Measurements from ENCODE around the gene TCF7L1.

TCF7L1 gene

GRCh38 chr2:85215081-85215447 lies 81.9 kb downstream of the TCF7L1 start:
- no peaks in the 10 kb centered on the region for H3K36me3 ChIP-seq
- H3K4me3 ChIP-seq (ENCODE audit: low read depth in 1 of 2, low read length in 1 of 2): no peak overlapping the region
- TF ChIP-seq CTCF (IDR thresholded peaks at IDR 0.05): no peak
- H3K4me1 ChIP-seq (ENCODE audit: control insufficient read depth in 1 of 2, insufficient read depth in 1 of 2, low read depth in 1 of 2, low read length in 1 of 2): no peaks in the 10 kb centered on the region
- peaks cover 59% of the 10 kb centered on the region for H3K27me3 ChIP-seq
- no peaks in the 10 kb centered on the region for H3K9me3 ChIP-seq
- H3K27ac ChIP-seq: no peak overlapping the region

GRCh38 chr2:85215448-85216401 lies 82.5 kb downstream of the TCF7L1 start:
- H3K36me3 ChIP-seq: no peaks in the 10 kb centered on the region
- no peak for TF ChIP-seq CTCF (IDR thresholded peaks at IDR 0.05)
- no peak overlapping the region for H3K27ac ChIP-seq
- H3K9me3 ChIP-seq: no peaks in the 10 kb centered on the region
- H3K4me3 ChIP-seq (ENCODE audit: low read depth in 1 of 2, low read length in 1 of 2): no peak overlapping the region
- H3K4me1 ChIP-seq (ENCODE audit: control insufficient read depth in 1 of 2, insufficient read depth in 1 of 2, low read depth in 1 of 2, low read length in 1 of 2): no peaks in the 10 kb centered on the region
- H3K27me3 ChIP-seq: peaks cover 63% of the 10 kb centered on the region

GRCh38 chr2:85216927-85217326 lies 83.7 kb downstream of the TCF7L1 start:
- peaks cover 63% of the 10 kb centered on the region for H3K27me3 ChIP-seq
- H3K36me3 ChIP-seq: no peaks in the 10 kb centered on the region
- no peak overlapping the region for H3K27ac ChIP-seq
- no peaks in the 10 kb centered on the region for H3K4me1 ChIP-seq (ENCODE audit: control insufficient read depth in 1 of 2, insufficient read depth in 1 of 2, low read depth in 1 of 2, low read length in 1 of 2)
- H3K9me3 ChIP-seq: no peaks in the 10 kb centered on the region
- no peak overlapping the region for H3K4me3 ChIP-seq (ENCODE audit: low read depth in 1 of 2, low read length in 1 of 2)
- TF ChIP-seq CTCF (IDR thresholded peaks at IDR 0.05): no peak

- H3K4me3 ChIP-seq (ENCODE audit: low read depth in 1 of 2, low read length in 1 of 2): no peak overlapping the region
- peaks cover 32% of the 10 kb centered on the region for H3K27me3 ChIP-seq
- no peaks in the 10 kb centered on the region for H3K9me3 ChIP-seq
- no peak overlapping the region for H3K27ac ChIP-seq
- no peaks in the 10 kb centered on the region for H3K4me1 ChIP-seq (ENCODE audit: control insufficient read depth in 1 of 2, insufficient read depth in 1 of 2, low read depth in 1 of 2, low read length in 1 of 2)
- no peak for TF ChIP-seq CTCF (IDR thresholded peaks at IDR 0.05)
- no peaks in the 10 kb centered on the region for H3K36me3 ChIP-seq
Measured at GRCh38 chr2:85221067-85221691, 88.0 kb downstream of the TCF7L1 start.

GRCh38 chr2:85222792-85223191 lies 89.6 kb downstream of the TCF7L1 start:
- Histone ChIP-seq H3K36me3 (no peaks in the 10 kb centered on the region), H3K9me3 (no peaks in the 10 kb centered on the region), H3K27me3 (peaks cover 16% of the 10 kb centered on the region), H3K27ac (no peak overlapping the region), H3K4me3 (ENCODE audit: low read depth in 1 of 2, low read length in 1 of 2) (no peak overlapping the region), H3K4me1 (ENCODE audit: control insufficient read depth in 1 of 2, insufficient read depth in 1 of 2, low read depth in 1 of 2, low read length in 1 of 2) (no peaks in the 10 kb centered on the region)
- no peak for TF ChIP-seq CTCF (IDR thresholded peaks at IDR 0.05)
